ENCODE results near the gene JSRP1. TPM values are rescaled to one million over a fixed set of nuclear protein-coding genes. Genes with fewer than 3 reads are reported as not detected.

Gene JSRP1
- total and polyA plus RNA-seq, 10 of the 15 experiments (the other 5 are each of a cell fraction or from before 2014, with no cell fraction given), result 0.41 to 0.91 (median 0.49) TPM; not detected in 7

DNA sequence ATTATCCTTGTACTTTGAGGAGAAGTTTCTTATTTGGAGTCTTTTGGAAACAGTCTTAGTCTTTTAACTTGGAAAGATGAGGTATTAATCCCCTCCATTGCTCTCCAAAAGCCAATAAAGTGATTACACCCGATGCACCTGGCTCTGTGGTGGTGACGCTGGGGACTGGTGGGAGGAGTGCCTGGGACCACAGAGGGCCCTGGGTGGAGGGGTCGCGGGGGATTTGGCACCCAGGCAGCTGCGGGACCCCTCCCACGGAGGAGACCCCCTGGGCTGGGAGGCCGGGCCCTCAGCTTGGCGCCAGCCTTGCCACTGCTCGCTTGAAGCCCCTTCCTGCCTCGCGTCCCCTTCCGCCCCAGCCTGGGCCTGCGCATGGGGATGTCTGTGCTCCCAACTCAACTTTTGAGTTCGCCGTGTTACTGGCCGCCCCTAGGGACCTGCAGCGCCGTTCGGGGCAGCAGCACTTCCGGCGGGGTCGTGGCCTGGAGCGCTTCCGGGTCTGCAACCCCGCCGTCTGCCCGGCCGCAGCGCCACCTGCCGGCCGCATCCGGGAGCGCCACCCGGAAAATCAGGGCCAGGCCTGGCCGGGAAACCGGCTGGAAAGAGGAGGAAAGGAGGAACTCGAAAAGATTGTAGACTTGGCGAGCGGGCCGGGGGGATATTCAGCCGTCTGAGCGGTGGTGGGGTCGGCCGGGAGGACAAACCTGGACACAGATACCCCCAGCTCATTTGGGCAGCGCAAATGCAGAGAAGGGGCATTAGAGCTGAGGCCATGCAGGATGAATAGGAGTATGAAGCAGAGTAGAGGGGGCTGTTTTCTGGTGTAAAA is 17.4 kb upstream of the JSRP1 start (continued):
- peak; percentile 80; the same call in 1 of the 2 replicates for TF ChIP-seq NR2F1 (conservative IDR thresholded peaks at IDR 0.05)
- no peak for TF ChIP-seq SP1 (IDR thresholded peaks at IDR 0.05; ENCODE audit: low read depth, low read length)
- no peak for TF ChIP-seq CBX5 (IDR thresholded peaks at IDR 0.05; ENCODE audit: low read depth)
- TF ChIP-seq PAX8 (IDR thresholded peaks at IDR 0.05), result no peak
- TF ChIP-seq, protein P1, sequence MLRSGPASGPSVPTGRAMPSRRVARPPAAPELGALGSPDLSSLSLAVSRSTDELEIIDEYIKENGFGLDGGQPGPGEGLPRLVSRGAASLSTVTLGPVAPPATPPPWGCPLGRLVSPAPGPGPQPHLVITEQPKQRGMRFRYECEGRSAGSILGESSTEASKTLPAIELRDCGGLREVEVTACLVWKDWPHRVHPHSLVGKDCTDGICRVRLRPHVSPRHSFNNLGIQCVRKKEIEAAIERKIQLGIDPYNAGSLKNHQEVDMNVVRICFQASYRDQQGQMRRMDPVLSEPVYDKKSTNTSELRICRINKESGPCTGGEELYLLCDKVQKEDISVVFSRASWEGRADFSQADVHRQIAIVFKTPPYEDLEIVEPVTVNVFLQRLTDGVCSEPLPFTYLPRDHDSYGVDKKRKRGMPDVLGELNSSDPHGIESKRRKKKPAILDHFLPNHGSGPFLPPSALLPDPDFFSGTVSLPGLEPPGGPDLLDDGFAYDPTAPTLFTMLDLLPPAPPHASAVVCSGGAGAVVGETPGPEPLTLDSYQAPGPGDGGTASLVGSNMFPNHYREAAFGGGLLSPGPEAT (IDR thresholded peaks at IDR 0.05; ENCODE audit: low read depth), result peak; percentile 32; the same call in 1 of the 2 replicates
- no peak for TF ChIP-seq ZZZ3 (IDR thresholded peaks at IDR 0.05; ENCODE audit: control insufficient read depth, insufficient read length, low read depth)
- TF ChIP-seq, protein P2, sequence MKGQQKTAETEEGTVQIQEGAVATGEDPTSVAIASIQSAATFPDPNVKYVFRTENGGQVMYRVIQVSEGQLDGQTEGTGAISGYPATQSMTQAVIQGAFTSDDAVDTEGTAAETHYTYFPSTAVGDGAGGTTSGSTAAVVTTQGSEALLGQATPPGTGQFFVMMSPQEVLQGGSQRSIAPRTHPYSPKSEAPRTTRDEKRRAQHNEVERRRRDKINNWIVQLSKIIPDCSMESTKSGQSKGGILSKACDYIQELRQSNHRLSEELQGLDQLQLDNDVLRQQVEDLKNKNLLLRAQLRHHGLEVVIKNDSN (IDR thresholded peaks at IDR 0.05; ENCODE audit: borderline replicate concordance, extremely low read length, insufficient read depth, low read depth, low read length), result no peak
- peak; percentile 84 for TF ChIP-seq ZNF207 (IDR thresholded peaks at IDR 0.05; ENCODE audit: borderline replicate concordance)
- TF ChIP-seq, protein P3, sequence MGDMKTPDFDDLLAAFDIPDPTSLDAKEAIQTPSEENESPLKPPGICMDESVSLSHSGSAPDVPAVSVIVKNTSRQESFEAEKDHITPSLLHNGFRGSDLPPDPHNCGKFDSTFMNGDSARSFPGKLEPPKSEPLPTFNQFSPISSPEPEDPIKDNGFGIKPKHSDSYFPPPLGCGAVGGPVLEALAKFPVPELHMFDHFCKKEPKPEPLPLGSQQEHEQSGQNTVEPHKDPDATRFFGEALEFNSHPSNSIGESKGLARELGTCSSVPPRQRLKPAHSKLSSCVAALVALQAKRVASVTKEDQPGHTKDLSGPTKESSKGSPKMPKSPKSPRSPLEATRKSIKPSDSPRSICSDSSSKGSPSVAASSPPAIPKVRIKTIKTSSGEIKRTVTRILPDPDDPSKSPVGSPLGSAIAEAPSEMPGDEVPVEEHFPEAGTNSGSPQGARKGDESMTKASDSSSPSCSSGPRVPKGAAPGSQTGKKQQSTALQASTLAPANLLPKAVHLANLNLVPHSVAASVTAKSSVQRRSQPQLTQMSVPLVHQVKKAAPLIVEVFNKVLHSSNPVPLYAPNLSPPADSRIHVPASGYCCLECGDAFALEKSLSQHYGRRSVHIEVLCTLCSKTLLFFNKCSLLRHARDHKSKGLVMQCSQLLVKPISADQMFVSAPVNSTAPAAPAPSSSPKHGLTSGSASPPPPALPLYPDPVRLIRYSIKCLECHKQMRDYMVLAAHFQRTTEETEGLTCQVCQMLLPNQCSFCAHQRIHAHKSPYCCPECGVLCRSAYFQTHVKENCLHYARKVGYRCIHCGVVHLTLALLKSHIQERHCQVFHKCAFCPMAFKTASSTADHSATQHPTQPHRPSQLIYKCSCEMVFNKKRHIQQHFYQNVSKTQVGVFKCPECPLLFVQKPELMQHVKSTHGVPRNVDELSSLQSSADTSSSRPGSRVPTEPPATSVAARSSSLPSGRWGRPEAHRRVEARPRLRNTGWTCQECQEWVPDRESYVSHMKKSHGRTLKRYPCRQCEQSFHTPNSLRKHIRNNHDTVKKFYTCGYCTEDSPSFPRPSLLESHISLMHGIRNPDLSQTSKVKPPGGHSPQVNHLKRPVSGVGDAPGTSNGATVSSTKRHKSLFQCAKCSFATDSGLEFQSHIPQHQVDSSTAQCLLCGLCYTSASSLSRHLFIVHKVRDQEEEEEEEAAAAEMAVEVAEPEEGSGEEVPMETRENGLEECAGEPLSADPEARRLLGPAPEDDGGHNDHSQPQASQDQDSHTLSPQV (IDR thresholded peaks at IDR 0.05), result peak; percentile 49; the same call in 1 of the 2 replicates
- TF ChIP-seq, protein P4, sequence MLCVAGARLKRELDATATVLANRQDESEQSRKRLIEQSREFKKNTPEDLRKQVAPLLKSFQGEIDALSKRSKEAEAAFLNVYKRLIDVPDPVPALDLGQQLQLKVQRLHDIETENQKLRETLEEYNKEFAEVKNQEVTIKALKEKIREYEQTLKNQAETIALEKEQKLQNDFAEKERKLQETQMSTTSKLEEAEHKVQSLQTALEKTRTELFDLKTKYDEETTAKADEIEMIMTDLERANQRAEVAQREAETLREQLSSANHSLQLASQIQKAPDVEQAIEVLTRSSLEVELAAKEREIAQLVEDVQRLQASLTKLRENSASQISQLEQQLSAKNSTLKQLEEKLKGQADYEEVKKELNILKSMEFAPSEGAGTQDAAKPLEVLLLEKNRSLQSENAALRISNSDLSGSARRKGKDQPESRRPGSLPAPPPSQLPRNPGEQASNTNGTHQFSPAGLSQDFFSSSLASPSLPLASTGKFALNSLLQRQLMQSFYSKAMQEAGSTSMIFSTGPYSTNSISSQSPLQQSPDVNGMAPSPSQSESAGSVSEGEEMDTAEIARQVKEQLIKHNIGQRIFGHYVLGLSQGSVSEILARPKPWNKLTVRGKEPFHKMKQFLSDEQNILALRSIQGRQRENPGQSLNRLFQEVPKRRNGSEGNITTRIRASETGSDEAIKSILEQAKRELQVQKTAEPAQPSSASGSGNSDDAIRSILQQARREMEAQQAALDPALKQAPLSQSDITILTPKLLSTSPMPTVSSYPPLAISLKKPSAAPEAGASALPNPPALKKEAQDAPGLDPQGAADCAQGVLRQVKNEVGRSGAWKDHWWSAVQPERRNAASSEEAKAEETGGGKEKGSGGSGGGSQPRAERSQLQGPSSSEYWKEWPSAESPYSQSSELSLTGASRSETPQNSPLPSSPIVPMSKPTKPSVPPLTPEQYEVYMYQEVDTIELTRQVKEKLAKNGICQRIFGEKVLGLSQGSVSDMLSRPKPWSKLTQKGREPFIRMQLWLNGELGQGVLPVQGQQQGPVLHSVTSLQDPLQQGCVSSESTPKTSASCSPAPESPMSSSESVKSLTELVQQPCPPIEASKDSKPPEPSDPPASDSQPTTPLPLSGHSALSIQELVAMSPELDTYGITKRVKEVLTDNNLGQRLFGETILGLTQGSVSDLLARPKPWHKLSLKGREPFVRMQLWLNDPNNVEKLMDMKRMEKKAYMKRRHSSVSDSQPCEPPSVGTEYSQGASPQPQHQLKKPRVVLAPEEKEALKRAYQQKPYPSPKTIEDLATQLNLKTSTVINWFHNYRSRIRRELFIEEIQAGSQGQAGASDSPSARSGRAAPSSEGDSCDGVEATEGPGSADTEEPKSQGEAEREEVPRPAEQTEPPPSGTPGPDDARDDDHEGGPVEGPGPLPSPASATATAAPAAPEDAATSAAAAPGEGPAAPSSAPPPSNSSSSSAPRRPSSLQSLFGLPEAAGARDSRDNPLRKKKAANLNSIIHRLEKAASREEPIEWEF (IDR thresholded peaks at IDR 0.05; ENCODE audit: insufficient replicate concordance, low read depth, low read length), result no peak
- TF ChIP-seq TCF7 (IDR thresholded peaks at IDR 0.05; ENCODE audit: borderline replicate concordance), result no peak
- no peak for TF ChIP-seq KDM1A (IDR thresholded peaks at IDR 0.05; ENCODE audit: borderline replicate concordance)
- no peak for TF ChIP-seq EZH2 (IDR thresholded peaks at IDR 0.05; ENCODE audit: borderline replicate concordance, control insufficient read depth, low read depth, low read length)

Measured in GM12878 (cell line).